Stimulated activated CD4-positive, alpha-beta T cell treated with anti-CD3 and anti-CD28 coated beads, TNF-alpha, amount 100 ng/mL, for 48 hours (primary cell): ENCODE measurements around the gene IFI27L2.

Experiments used
- DNase-seq, 3 donors: peaks; one replicate each; pipeline ENCODE4 v3.0.0-alpha.2; 2020; ENCODE audit warnings: low read depth in 3 of 3

Gene IFI27L2

GRCh38 chr14:94123296-94123695 lies 6.1 kb downstream of the IFI27L2 start:
- no peak for DNase-seq

DNA sequence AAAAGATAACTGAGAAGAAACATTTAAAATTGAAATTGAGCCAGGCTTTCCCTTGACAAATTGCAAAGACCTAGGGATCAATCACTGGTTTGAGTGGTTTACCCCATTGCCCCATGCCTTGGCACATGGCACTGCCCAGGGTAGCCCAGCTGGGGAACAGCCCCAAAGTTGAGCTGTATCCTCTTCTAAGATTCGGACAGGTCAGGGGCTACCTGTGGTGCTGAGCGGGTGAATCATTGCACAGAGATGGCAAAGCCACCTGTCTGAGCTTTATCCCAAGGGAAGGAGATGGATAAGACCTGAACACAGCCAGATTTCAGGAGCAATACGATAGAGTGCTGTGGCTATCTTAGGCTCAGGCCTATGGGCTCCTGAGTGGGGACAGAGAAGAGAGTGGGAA lies 7.0 kb downstream of the IFI27L2 start:
- DNase-seq: no peak

DNA sequence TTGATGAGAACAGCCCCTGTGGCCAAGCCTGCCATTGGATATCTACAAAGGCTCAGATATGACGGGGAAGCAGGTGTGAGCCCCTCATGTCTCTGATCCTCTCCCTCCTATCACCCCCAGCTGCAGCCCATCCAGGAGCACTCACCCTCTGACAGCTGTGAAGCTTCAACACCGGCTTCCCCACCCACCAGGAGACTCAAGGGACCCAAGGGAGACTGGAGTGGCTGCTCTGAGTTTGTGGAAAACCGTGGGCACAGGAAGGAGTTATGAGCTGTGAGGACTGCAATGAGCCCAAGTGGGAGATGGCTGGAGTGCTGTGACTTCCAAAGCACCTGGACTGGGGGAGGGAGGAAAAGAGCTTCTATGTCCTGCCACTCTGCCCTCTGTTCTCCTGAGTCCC lies 7.9 kb downstream of the IFI27L2 start:
- no peak for DNase-seq

- no peak for DNase-seq
Observed at GRCh38 chr14:94120667-94121340, 8.6 kb downstream of the IFI27L2 start.

GRCh38 chr14:94119071-94119470 lies 10.3 kb downstream of the IFI27L2 start:
- DNase-seq: no peak

GRCh38 chr14:94117856-94118255 lies 11.5 kb downstream of the IFI27L2 start:
- no peak for DNase-seq

DNA sequence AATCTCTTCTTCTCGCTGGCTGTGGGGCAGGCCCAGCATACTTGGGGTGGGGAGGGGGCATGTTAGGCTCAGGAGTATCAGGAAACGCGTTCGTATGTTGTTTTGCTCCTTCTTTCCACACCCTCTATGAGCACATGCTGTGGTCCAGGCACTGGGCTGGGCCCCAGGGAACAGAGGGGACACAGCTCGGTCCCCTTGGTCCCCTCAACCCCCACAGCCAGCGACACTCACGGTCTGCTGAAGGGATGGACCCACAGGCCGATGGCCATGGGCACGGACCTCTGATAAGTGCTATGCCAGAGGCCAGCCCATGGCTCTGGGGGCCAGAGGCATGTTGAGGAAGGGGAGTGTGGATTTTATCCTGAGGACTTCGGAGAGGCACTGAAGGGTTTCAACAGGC lies 12.7 kb downstream of the IFI27L2 start:
- no peak for DNase-seq

- no peak for DNase-seq
Observed at GRCh38 chr14:94115631-94116030, 13.8 kb downstream of the IFI27L2 start.

- no peak for DNase-seq
Observed at GRCh38 chr14:94115058-94115591, 14.3 kb downstream of the IFI27L2 start.

- DNase-seq: no peak
Observed at GRCh38 chr14:94114589-94115057, 14.8 kb downstream of the IFI27L2 start.

DNA sequence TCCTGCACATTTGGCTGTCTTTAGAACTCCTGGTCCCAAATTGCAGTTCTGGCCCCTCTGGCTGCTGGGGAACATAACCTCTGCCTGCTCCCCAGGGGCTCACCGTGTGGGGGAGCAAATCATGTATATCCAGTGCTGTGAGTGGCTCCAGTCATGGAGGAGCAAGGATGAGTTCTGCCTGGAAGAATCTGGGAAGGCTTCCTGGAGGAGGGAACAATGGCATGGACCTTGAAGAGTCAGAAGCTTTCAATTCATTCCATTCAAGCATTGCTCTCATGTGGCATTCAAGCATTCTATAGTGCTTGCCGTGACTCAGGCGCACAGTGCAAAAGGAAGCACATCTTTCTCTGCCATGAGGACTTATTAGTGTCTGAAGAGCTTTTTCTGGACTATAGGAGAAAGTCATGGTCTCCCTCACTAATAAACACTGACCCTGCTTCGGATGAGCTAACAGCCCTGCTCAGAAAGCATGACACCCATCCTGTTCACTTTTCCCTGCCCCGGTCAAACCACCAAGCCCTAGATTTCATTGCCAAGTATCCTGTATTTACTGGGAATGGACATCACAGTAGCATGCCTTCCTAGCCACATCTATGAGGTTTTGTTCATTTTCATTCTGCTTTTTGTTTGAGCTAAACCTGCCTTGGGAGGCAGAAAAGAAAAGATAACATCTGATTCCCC lies 15.4 kb downstream of the IFI27L2 start:
- DNase-seq: no peak

- DNase-seq: no peak
Observed at GRCh38 chr14:94113490-94113889, 15.9 kb downstream of the IFI27L2 start.

- no peak for DNase-seq
Observed at GRCh38 chr14:94113073-94113472, 16.3 kb downstream of the IFI27L2 start.

DNA sequence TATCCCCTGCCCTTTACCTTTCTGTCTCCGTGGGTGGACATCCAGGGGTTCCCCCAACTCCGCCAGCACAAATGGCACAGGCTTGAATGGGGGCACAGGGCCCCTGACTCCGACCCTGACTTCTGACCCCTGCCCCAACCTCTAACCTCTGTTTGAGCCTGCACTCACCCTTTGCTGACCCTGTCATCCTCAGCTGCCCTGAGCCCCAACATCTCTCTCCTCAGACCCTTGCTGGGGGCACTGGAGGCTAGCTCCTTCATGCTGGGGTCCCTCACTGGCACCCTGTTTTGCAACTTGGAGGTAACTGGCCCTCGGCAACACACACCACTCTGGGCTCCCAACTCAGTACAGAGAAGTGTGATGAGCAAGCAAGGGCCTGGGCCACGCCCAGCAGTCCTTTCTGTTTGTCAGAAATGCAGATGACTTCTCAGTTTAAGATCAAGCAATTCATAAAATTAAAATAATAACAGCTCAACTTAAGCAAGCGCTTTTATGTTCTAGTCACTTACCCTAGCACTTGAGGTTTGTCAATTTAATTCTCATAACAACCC lies 16.8 kb downstream of the IFI27L2 start:
- DNase-seq: no peak

DNA sequence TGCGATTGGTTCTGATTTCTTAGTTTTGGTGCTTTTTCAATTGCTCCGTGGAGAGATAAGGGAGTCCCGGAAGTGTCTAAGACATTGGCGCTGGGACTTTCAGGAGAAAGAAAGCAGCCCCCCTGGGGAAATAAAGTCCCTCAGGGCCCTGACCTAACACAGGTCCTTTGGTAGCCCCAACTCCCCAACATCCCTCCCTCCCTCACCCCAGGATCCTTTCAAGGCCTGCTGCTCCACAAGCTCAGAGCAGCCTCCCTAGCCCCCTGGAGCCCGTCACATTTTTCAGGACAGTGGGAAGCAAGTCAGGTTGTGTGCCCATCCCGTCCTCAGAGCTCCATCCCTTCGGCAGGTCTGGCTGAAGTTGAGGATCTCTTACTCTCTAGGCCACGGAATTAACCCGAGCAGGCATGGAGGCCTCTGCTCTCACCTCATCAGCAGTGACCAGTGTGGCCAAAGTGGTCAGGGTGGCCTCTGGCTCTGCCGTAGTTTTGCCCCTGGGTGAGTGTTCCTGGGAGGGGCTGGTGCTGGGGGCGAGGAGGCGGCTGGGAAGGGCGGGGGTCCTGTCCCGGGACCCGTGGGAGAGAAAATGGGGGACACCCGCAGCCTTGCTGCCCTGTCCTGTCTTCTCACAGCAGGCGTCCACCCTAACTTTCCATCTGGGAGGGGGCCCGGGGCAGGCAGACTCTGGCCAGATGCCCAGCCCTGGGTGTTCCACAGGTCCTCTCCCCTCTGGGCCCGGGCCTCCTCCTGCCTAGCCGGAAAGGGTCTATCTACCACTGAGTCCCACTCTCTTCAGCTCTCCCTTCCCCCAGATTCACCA lies 17.9 kb downstream of the IFI27L2 start:
- no peak for DNase-seq

DNA sequence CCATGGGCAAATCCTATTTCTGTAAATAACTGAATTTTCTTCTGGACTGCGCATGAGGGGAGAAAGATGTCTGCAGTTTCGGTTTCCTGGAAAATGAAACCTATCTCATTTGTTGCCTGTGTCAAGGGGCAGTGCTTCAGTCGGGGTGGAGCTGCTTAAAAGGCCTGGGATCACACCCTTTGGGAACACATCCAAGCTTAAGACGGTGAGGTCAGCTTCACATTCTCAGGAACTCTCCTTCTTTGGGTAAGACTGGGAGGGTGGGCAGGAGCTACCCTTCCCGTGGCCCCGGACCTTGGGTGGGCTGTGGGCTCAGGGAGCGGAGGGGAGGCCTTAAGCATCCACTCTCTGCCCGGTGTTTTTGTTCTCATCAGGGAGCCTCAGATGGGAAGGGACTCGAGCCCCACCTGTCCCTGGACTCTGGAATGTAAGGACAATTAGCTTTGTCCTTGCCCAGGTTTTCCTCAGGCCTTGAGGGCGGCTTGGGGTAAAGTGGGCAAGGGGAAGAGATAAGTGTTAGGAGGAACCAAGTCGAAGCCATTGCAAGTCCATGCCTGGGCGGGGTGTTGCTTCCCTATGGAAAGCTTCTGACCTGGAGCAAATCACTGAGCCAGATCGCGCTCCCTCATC lies 18.7 kb downstream of the IFI27L2 start, which contains the start of gene IFI27:
TSS of gene IFI27 (plus strand) at position 185 of the 630 bp plus-strand sequence.
- no peak for DNase-seq

- DNase-seq: no peak
Observed at GRCh38 chr14:94109915-94110250, 19.5 kb downstream of the IFI27L2 start.

DNA sequence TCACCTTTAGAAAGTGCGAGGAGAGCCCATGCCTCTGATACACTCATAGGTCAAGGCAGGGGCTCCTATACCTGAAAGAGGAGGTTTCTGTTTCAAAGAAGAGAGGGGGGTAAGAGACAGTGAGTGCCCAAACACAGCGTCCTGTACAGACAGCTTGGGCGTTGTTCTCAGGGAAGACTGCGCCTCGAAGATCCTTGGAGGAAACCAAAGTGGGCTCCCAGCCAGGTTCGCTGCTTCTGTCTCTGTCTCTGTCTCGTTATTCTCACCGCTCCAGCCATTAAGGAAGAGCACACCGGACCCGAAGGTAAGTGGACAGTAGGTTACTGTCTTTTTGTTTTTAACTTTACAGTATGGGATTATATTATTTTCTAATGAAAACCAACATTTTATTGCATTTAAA lies 24.7 kb downstream of the IFI27L2 start:
- DNase-seq: no peak

- no peak for DNase-seq
Observed at GRCh38 chr14:94103554-94104150, 25.8 kb downstream of the IFI27L2 start.

DNA sequence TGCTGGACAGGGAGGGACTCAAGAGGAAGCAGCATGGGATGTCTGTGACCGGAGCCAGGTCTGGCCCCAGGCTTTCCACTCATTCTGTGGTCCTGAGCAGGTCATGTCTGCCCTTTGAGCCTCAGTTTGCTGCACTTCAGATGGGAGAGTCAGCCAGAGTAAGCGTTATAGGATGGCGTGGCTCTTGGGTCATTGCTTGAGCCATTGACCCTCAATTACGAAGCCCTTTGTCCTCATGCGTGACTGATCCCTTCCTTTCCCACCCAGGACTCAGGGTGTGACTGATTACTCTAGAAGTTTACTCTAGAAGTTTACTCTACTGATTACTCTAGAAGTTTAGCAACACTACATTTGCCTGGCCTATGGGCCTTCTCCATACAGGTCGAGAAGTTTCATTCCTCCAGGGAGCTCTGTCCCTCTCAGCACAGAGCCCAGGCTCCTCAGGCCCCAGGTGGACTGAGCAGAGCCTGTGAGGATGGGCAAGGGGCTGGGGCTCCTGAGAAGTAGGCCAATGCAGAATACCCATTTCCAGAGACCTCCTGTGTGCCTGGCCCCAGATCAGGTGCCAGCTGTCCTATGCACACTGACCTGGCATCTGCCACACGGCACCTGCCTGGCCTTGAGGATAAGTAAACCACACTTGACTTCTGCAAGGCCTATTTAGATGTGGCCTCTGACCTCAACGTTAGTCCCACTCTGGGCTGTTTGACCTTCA lies 26.5 kb downstream of the IFI27L2 start:
- no peak for DNase-seq

GRCh38 chr14:94101748-94102147 lies 27.7 kb downstream of the IFI27L2 start:
- DNase-seq: no peak
